ENCODE data around the gene SLC18A3.

The SLC18A3 gene

DNA sequence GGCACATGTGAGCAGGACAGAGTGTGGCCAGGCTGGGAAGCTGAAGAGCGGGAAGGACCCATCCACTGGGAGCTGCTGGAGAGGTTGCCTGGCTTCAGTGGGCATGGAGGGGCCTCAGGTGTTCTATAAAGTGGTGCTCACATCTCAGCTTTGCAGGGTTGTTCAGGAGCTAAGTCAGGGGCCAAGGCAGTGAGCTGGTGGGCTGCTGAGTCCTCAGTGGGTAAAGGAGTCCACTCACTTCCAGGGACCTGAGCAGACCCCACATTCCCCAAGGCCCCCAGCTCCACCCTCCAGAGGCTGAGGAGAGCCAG lies 40.6 kb downstream of the SLC18A3 start:
- H3K4me1 ChIP-seq (ENCODE audit: control insufficient read depth, insufficient read depth, low read length), result peaks cover 5% of the 10 kb centered on the region
- H3K4me3 ChIP-seq (ENCODE audit: low read depth, low read length), result no peak overlapping the region
- no peaks in the 10 kb centered on the region for H3K9me3 ChIP-seq (ENCODE audit: control insufficient read depth, insufficient read depth, low read length)
- H3K36me3 ChIP-seq (ENCODE audit: control insufficient read depth, insufficient read depth, low read length), result no peaks in the 10 kb centered on the region
- peaks cover 7% of the 10 kb centered on the region for H3K27me3 ChIP-seq (ENCODE audit: control insufficient read depth, insufficient read depth, low read length)
- H3K9ac ChIP-seq (ENCODE audit: low read depth, low read length), result no peak overlapping the region

DNA sequence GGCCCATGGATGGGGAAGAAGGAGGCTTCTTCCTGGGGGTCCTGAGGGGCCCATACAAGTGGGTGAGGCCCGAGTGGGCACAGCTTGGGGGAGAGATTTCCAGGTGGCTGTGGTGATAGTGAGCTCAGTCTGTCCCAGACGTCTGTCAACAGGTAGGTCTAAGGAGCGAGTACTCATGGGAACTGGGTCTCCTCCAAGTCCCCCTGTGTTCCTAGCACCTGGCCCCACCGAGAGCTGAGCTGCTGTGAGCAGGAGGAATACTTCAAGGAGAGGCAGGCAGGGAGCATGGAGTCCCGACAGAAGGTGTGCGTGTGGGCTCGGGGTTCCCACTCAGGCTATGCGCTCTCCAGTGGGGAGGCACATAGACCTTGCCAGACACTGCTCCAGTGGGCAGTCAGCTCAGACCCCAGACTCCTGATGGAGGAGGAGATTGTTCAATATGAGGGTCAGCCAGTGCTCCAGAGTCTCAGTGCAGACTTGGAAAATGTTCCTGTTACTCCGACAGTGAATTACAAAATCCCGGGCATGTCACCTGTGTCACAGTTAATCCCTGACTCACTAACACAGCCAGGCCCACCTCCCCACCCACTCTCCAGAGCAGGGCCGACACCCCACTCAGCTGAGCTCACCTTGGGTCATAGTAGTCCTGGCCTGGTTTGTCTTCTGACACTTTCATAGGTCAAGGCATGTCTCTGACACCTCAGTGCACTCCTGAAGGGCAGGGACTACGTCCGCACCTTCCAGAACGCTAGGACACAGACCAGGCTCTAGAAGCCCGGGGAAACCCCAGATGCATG lies 41.1 kb downstream of the SLC18A3 start:
- Histone ChIP-seq H3K9me3 (ENCODE audit: control insufficient read depth, insufficient read depth, low read length) (no peaks in the 10 kb centered on the region), H3K36me3 (ENCODE audit: control insufficient read depth, insufficient read depth, low read length) (no peaks in the 10 kb centered on the region), H3K27me3 (ENCODE audit: control insufficient read depth, insufficient read depth, low read length) (peaks cover 7% of the 10 kb centered on the region), H3K9ac (ENCODE audit: low read depth, low read length) (no peak overlapping the region), H3K4me1 (ENCODE audit: control insufficient read depth, insufficient read depth, low read length) (peaks cover 5% of the 10 kb centered on the region), H3K4me3 (ENCODE audit: low read depth, low read length) (no peak overlapping the region)

DNA sequence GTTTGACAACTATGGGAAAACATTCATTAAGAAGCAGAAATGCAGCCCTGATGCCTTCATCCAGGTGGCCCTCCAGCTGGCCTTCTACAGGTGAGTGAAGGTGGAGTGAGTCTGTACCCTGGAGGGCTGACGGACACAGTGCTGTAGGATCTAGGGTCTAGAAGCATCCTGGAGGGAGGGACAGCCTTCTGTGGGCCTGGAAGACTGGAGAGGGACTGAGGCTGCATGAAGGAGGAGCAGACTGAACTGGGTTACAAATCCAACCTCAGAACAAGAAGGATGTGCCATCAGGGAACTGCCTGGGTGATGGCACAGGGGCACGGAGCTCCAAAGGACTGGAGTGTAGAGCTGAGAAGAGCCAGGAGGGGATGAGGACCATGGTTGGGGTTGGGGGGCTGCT lies 41.8 kb downstream of the SLC18A3 start:
- H3K9me3 ChIP-seq (ENCODE audit: control insufficient read depth, insufficient read depth, low read length), result no peaks in the 10 kb centered on the region
- peaks cover 12% of the 10 kb centered on the region for H3K27me3 ChIP-seq (ENCODE audit: control insufficient read depth, insufficient read depth, low read length)
- H3K9ac ChIP-seq (ENCODE audit: low read depth, low read length), result no peak overlapping the region
- H3K4me3 ChIP-seq (ENCODE audit: low read depth, low read length), result no peak overlapping the region
- no peaks in the 10 kb centered on the region for H3K36me3 ChIP-seq (ENCODE audit: control insufficient read depth, insufficient read depth, low read length)
- peaks cover 5% of the 10 kb centered on the region for H3K4me1 ChIP-seq (ENCODE audit: control insufficient read depth, insufficient read depth, low read length)

DNA sequence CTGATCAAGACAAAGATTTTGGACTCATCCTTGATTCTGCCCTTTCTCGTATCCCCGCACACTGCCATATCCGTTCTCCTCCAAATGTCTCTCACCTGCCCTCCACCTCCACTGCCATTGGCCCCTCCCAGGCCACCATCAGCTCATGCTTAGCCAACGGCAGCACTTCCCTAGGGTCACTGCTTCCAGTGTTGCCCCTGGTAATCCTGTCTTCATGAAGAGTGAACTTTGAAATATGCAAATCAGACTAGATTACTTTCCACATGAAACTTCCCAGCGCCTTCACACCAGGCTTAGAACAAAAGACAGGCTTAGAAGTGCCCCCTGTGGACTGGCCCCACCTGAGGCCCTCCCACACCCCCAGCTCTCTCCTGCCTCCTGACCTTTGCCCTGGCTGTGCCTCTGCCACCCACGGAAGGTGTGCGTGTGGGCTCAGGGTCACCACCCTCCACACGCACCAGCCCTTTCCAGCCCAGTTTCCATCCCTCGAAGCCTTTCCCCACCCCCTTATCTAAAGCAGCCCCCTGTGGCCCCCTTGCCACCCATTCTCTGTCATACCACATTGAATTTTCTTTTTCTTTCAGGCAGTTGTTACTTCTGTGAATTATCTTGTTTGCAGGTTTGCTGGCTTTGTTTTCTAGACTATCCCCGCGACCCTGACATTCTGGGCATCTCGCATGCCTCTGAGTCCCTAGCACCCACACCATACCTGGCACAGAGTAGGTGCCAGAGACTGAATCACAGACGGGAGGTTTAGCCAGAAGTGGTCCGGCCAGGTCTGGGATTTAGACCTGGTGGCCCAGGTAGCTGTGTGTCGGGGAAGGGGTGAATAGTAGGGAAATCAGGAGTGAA lies 42.5 kb downstream of the SLC18A3 start:
- H3K9me3 ChIP-seq (ENCODE audit: control insufficient read depth, insufficient read depth, low read length), result no peaks in the 10 kb centered on the region
- H3K9ac ChIP-seq (ENCODE audit: low read depth, low read length), result no peak overlapping the region
- no peaks in the 10 kb centered on the region for H3K36me3 ChIP-seq (ENCODE audit: control insufficient read depth, insufficient read depth, low read length)
- H3K4me1 ChIP-seq (ENCODE audit: control insufficient read depth, insufficient read depth, low read length), result peaks cover 5% of the 10 kb centered on the region
- H3K4me3 ChIP-seq (ENCODE audit: low read depth, low read length), result no peak overlapping the region
- peaks cover 12% of the 10 kb centered on the region for H3K27me3 ChIP-seq (ENCODE audit: control insufficient read depth, insufficient read depth, low read length)

DNA sequence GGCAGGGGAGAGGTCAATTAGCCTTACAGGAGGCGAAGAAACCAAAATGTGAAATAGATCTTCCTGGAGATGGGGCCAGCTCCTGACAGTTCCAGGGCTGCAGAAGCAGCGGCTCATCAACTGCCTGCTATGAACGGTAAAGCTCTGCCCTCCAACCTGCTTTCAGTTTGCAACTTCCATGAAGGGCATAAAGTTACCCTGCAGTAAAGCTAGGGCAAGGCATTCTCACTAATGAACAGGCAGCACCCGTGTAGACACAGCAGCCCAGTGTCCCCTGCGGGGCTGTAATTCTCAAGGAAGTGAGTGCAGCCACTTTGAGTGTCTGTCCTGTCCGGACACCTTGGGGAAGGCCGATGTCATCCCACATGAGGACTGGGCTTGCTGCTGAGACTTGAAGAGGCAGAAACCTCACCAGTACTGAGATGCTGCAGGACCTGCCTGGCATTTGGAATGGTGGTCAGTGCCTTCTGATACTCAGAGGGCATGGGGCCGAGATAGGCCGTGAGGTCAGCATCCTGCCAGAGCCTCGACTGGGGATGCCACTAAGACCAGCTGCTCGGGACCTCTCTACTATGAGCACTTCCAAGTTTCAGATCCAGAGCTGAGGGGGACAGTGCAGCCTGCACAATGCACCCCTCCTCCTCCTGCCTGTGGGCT lies 43.3 kb downstream of the SLC18A3 start:
- Histone ChIP-seq H3K4me3 (ENCODE audit: low read depth, low read length) (no peak overlapping the region), H3K27me3 (ENCODE audit: control insufficient read depth, insufficient read depth, low read length) (peaks cover 12% of the 10 kb centered on the region), H3K36me3 (ENCODE audit: control insufficient read depth, insufficient read depth, low read length) (no peaks in the 10 kb centered on the region), H3K4me1 (ENCODE audit: control insufficient read depth, insufficient read depth, low read length) (peaks cover 5% of the 10 kb centered on the region), H3K9ac (ENCODE audit: low read depth, low read length) (no peak overlapping the region), H3K9me3 (ENCODE audit: control insufficient read depth, insufficient read depth, low read length) (no peaks in the 10 kb centered on the region)

DNA sequence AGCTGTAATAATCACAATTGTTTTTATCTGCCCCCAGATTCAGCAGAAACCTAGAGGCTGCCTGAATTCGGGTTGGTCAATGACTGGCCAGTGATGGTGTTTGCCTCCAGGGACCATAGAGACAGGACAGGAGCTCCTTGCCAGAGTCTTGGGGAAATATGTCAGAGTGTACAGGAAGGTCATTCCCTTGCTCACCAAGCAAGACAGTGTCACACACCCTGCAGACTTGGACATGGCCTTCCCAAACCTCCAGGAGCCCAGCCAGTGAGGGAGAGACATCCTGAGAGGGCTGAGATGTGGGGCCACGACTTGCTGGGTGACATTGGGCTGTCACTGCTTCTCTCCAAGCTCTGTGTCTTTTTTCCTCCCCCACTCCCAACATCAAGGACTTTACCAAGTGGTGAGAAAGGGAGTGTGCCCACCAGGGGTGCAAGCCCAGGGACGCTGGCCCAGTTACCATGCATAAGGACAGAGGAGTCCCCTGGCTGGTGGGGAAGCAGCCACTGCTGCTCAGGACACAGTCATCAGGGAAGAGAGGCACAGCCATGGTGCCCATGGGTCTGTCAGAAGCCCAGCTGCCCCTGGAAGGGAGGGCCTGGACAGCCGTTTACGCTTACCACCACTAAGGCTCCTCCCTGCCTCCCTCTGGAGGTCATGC lies 44.1 kb downstream of the SLC18A3 start:
- H3K4me3 ChIP-seq (ENCODE audit: low read depth, low read length), result no peak overlapping the region
- H3K9me3 ChIP-seq (ENCODE audit: control insufficient read depth, insufficient read depth, low read length), result no peaks in the 10 kb centered on the region
- H3K36me3 ChIP-seq (ENCODE audit: control insufficient read depth, insufficient read depth, low read length), result no peaks in the 10 kb centered on the region
- H3K4me1 ChIP-seq (ENCODE audit: control insufficient read depth, insufficient read depth, low read length), result peaks cover 3% of the 10 kb centered on the region
- H3K27me3 ChIP-seq (ENCODE audit: control insufficient read depth, insufficient read depth, low read length), result peaks cover 12% of the 10 kb centered on the region
- no peak overlapping the region for H3K9ac ChIP-seq (ENCODE audit: low read depth, low read length)

DNA sequence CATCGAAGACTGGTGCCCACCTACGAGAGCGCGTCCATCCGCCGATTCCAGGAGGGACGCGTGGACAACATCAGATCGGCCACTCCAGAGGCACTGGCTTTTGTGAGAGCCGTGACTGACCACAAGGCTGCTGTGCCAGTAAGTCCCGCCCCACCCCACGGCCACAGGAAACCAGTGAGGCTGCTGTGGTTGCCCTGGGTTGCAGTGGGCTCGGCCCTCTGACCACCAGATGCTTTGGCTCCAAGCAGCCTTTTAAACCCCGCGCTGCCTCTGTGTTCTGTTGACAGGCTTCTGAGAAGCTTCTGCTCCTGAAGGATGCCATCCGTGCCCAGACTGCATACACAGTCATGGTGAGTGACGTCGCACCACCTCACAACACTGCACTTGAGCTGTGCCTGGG lies 45.0 kb downstream of the SLC18A3 start:
- Histone ChIP-seq H3K4me3 (ENCODE audit: low read depth, low read length) (no peak overlapping the region), H3K9me3 (ENCODE audit: control insufficient read depth, insufficient read depth, low read length) (no peaks in the 10 kb centered on the region), H3K36me3 (ENCODE audit: control insufficient read depth, insufficient read depth, low read length) (no peaks in the 10 kb centered on the region), H3K27me3 (ENCODE audit: control insufficient read depth, insufficient read depth, low read length) (peaks cover 12% of the 10 kb centered on the region), H3K4me1 (ENCODE audit: control insufficient read depth, insufficient read depth, low read length) (no peaks in the 10 kb centered on the region), H3K9ac (ENCODE audit: low read depth, low read length) (no peak overlapping the region)

DNA sequence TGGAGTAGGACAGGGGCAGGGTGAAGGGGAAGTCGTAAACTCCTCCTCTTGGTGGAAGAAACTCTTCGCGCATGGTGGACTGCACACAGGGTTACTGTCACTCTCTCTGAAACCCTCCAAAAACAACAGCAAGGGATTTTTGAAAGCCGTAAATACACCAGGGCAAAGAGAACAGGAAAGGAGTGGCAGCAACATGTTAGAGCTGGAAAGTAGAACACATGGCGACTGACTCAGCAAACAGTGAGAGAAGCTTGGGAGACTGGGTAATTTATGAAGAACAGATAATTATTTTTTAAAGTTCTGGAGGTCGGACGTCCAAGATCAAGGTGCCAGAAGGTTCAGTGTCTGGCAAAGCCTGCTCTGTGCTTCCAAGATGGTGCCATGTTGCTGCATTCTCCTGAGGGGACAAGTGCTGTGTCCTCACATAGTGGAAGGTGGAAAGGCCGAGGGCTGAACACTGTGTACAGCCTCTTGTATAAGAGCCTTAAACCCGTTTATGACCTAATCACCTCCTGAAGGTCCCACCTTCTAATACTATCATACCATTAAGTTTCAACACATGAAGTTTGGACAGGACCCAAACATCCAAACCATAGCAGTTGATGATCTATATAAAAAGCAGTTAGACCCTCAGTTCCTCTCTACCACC lies 46.9 kb downstream of the SLC18A3 start:
- no peaks in the 10 kb centered on the region for H3K4me1 ChIP-seq (ENCODE audit: control insufficient read depth, insufficient read depth, low read length)
- no peaks in the 10 kb centered on the region for H3K36me3 ChIP-seq (ENCODE audit: control insufficient read depth, insufficient read depth, low read length)
- peaks cover 20% of the 10 kb centered on the region for H3K27me3 ChIP-seq (ENCODE audit: control insufficient read depth, insufficient read depth, low read length)
- no peaks in the 10 kb centered on the region for H3K9me3 ChIP-seq (ENCODE audit: control insufficient read depth, insufficient read depth, low read length)
- no peak overlapping the region for H3K9ac ChIP-seq (ENCODE audit: low read depth, low read length)
- no peak overlapping the region for H3K4me3 ChIP-seq (ENCODE audit: low read depth, low read length)

DNA sequence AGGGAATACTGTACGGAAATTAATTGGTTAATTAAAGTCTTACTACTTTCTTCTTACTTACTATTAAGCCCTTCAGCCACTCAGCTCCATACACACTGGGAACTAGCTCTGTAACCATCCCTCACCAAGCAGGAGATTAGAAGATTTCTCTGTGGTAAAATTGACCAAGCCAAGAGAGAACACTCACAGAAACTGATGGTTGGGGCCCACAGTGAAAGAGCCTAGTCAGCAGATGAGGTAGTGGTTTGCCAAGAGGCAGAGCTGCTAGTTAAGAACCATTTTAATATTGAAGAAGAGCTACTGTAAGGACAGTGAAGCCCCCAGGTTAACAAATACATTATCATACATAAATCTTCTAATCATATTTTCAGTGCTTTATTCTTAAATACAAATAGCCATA lies 47.5 kb downstream of the SLC18A3 start:
- no peaks in the 10 kb centered on the region for H3K4me1 ChIP-seq (ENCODE audit: control insufficient read depth, insufficient read depth, low read length)
- peaks cover 21% of the 10 kb centered on the region for H3K27me3 ChIP-seq (ENCODE audit: control insufficient read depth, insufficient read depth, low read length)
- no peak overlapping the region for H3K9ac ChIP-seq (ENCODE audit: low read depth, low read length)
- no peak overlapping the region for H3K4me3 ChIP-seq (ENCODE audit: low read depth, low read length)
- no peaks in the 10 kb centered on the region for H3K36me3 ChIP-seq (ENCODE audit: control insufficient read depth, insufficient read depth, low read length)
- no peaks in the 10 kb centered on the region for H3K9me3 ChIP-seq (ENCODE audit: control insufficient read depth, insufficient read depth, low read length)

DNA sequence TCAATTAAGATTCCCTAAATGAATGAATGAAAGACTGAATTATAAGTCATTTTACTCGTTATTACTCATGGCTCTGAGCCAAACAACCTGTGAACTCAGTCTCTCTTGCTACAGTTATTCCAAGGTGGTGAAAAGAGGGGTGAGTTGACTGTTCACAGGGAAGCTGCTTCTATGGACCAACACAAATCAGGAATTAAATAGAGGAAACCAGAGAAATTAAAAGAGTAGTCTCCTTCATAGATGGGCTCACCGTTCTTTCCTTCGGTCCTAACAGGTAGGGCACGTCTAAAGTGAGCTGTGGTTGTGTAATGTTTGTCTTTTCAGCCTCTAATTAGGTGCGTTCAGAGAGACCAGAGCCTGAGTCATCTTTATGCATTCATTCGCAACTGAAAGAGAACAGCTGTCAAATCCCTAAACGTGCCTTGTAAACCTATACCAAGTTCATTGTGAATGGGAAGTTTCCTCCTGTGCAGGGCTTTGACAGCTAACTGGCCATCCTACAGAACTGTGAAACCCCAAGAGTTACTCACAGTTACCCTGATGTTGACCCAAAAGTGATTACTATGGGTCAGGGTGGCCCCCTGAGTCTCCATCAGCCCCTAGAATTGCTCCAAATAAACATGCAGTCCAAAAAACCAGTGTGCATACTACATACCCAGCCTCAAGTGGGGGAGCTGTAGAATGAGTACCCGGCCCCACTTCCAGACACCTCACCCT lies 51.2 kb downstream of the SLC18A3 start:
- Histone ChIP-seq H3K36me3 (ENCODE audit: control insufficient read depth, insufficient read depth, low read length) (no peaks in the 10 kb centered on the region), H3K27me3 (ENCODE audit: control insufficient read depth, insufficient read depth, low read length) (peaks cover 32% of the 10 kb centered on the region), H3K9ac (ENCODE audit: low read depth, low read length) (no peak overlapping the region), H3K4me1 (ENCODE audit: control insufficient read depth, insufficient read depth, low read length) (no peaks in the 10 kb centered on the region), H3K4me3 (ENCODE audit: low read depth, low read length) (no peak overlapping the region), H3K9me3 (ENCODE audit: control insufficient read depth, insufficient read depth, low read length) (no peaks in the 10 kb centered on the region)
